Lung (tissue), 12 donors: ENCODE measurements around the gene MT2A. TPM values are rescaled to one million over a fixed set of nuclear protein-coding genes. Genes with fewer than 3 reads are reported as not detected.

Experiments
- ATAC-seq: fragments of 200-7000 bp; cut with Tn5 transposase; one replicate; pipeline ENCODE4 v1.9.1; 2020; ENCODE audit warnings: moderate number of reproducible peaks; ENCODE audit not compliant: insufficient read depth, low FRiP score
- DNase-seq, 3 donors: peaks; one replicate each; pipeline ENCODE4 v3.0.0-alpha.2; 2013 to 2017
- H3K27ac ChIP-seq, 2 donors: one replicate each; pipeline ENCODE4 v1.5.1; 2013; ENCODE audit warnings: mild to moderate bottlenecking in 2 of 2, moderate library complexity in 2 of 2, control low read depth in 1 of 2, inconsistent platforms in 1 of 2, low read depth in 1 of 2, low read length in 1 of 2
- H3K27me3 ChIP-seq, 3 donors: one replicate each; pipeline ENCODE4 v1.5.1; 2013; ENCODE audit warnings: low read length in 2 of 3; ENCODE audit not compliant: control insufficient read depth in 3 of 3, insufficient read depth in 3 of 3
- H3K36me3 ChIP-seq, 4 donors: one replicate each; pipeline ENCODE4 v1.5.1; 2013; ENCODE audit warnings: low read length in 4 of 4, mild to moderate bottlenecking in 1 of 4, moderate library complexity in 1 of 4; ENCODE audit not compliant: control insufficient read depth in 4 of 4, insufficient read depth in 4 of 4
- H3K4me1 ChIP-seq, 5 donors: one replicate each; pipeline ENCODE4 v1.5.1; 2013; ENCODE audit warnings: low read length in 5 of 5, mild to moderate bottlenecking in 2 of 5, moderate library complexity in 1 of 5; ENCODE audit not compliant: control insufficient read depth in 5 of 5, insufficient read depth in 5 of 5
- H3K4me3 ChIP-seq: one replicate; pipeline ENCODE4 v1.5.1; 2013; ENCODE audit warnings: mild to moderate bottlenecking, control low read depth, moderate library complexity
- H3K9ac ChIP-seq, 2 donors: one replicate each; pipeline ENCODE4 v1.5.1; 2013; ENCODE audit warnings: low read length in 2 of 2, control low read depth in 1 of 2; ENCODE audit not compliant: insufficient read depth in 1 of 2
- H3K9me3 ChIP-seq, 4 donors: one replicate each; pipeline ENCODE4 v1.5.1; 2013; ENCODE audit warnings: low read length in 3 of 4, mild to moderate bottlenecking in 1 of 4, moderate library complexity in 1 of 4; ENCODE audit not compliant: control insufficient read depth in 4 of 4, insufficient read depth in 3 of 4
- CTCF ChIP-seq: IDR thresholded peaks from 2 replicates; pipeline ENCODE4 v1.5.1; 2012; ENCODE audit warnings: mild to moderate bottlenecking; ENCODE audit errors: control extremely low read depth, extremely low read depth
- WGBS, 2 donors: extraction: QIAGEN DNeasy Blood & Tissue Kit; methylation state at CpG; one replicate each; pipeline ENCODE4 v1.1.7; 2013; 5-methylcytosine and 5-hydroxymethylcytosine counted together
- polyA plus RNA-seq, 2 donors: library from polyadenylated mRNA; stranded (reverse); fragments of 200-250 nt; gene quantifications; one replicate each; pipeline ENCODE4 v1.2.1, GENCODE V29; 2013
- total RNA-seq, 2 donors: library from RNA; depleted of rRNA in 1 of 2; stranded (reverse); fragments of >200 nt in 1 of 2; gene quantifications; one replicate each; pipeline ENCODE4 v1.2.1, GENCODE V29; 2014 to 2021
- donor health status: control.
- donor health status: control.
- donor health status: Bipolar disorder and iron deficiency.
- donor health status: healthy.
- donor health status: DM: yes; HTN: yes; CAD: no.

MT2A gene
- total and polyA plus RNA-seq, 4 donors = 17.6 to 1,104 (median 712) TPM

GRCh38 chr16:56610017-56610608 is 1.7 kb downstream of the MT2A start:
- Histone ChIP-seq H3K27me3 (peaks cover 0 to 10% (median 0%) of the 10 kb centered on the region in 3 donors), H3K4me1 (peaks cover 9 to 55% (median 31%) of the 10 kb centered on the region in 5 donors), H3K9me3 (no peaks in the 10 kb centered on the region), H3K36me3 (no peaks in the 10 kb centered on the region), H3K9ac (peak overlapping the region in 1 of 2 donors; percentile 78), H3K4me3 (no peak overlapping the region), H3K27ac (peak overlapping the region; percentile 88 to 95)
- DNase-seq = peak in 2 of 3 donors; percentile 46 to 48
- ATAC-seq = no peak
- TF ChIP-seq CTCF = no peak
- whole genome bisulfite sequencing, 2 donors = 17 to 27% methylated on average over 10 of the region's 10 CpGs

- no peak for TF ChIP-seq CTCF
- Histone ChIP-seq H3K9me3 (no peaks in the 10 kb centered on the region), H3K9ac (peak overlapping the region in 1 of 2 donors; percentile 78), H3K27ac (peak overlapping the region; percentile 88 to 95), H3K36me3 (no peaks in the 10 kb centered on the region), H3K27me3 (peaks cover 0 to 12% (median 0%) of the 10 kb centered on the region in 3 donors), H3K4me1 (peaks cover 7 to 53% (median 31%) of the 10 kb centered on the region in 5 donors), H3K4me3 (no peak overlapping the region)
- 57 to 58% methylated on average over 2 of the region's 2 CpGs for WGBS, 2 donors
- peak in 2 of 3 donors; percentile 26 to 32 for DNase-seq
- no peak for ATAC-seq
Observed at GRCh38 chr16:56610609-56611111, 2.3 kb downstream of the MT2A start.

GRCh38 chr16:56611281-56611833 is 3.0 kb downstream of the MT2A start:
- no peak overlapping the region for H3K4me3 ChIP-seq
- no peak for TF ChIP-seq CTCF
- H3K27ac ChIP-seq = peak overlapping the region; percentile 88 to 95
- no peak for ATAC-seq
- H3K9ac ChIP-seq = no peak overlapping the region
- no peaks in the 10 kb centered on the region for H3K9me3 ChIP-seq
- WGBS, 2 donors = 77 to 80% methylated on average over 2 of the region's 2 CpGs
- peaks cover 0 to 15% (median 0%) of the 10 kb centered on the region in 3 donors for H3K27me3 ChIP-seq
- H3K36me3 ChIP-seq = no peaks in the 10 kb centered on the region
- peaks cover 4 to 47% (median 25%) of the 10 kb centered on the region in 5 donors for H3K4me1 ChIP-seq
- peak in 1 of 3 donors; percentile 20 for DNase-seq
